ENCODE measurements around the gene SUSD2.
"Not testable (repeated sequence)": the region's sequence is repeated elsewhere in the genome, so short reads cannot be mapped to it uniquely, and the experiment has no call there.

Gene SUSD2

GRCh38 chr22:24205438-24206195, 24.3 kb downstream of the SUSD2 start:
- H3K27me3 Mint-ChIP-seq: no peaks in the 10 kb centered on the region
- H3K4me1 Mint-ChIP-seq (ENCODE audit: low read depth): peaks cover 15% of the 10 kb centered on the region
- no peaks in the 10 kb centered on the region for H3K9me3 Mint-ChIP-seq
- H3K4me3 Mint-ChIP-seq: no peak overlapping the region
- no peak overlapping the region for H3K27ac Mint-ChIP-seq
- H3K36me3 Mint-ChIP-seq (ENCODE audit: low read depth): no peaks in the 10 kb centered on the region
- no peak for DNase-seq

GRCh38 chr22:24206460-24207263, 25.4 kb downstream of the SUSD2 start:
- not testable (repeated sequence) for H3K4me3 Mint-ChIP-seq; DNase-seq; H3K36me3 Mint-ChIP-seq (ENCODE audit: low read depth); H3K27ac Mint-ChIP-seq; H3K9me3 Mint-ChIP-seq; H3K27me3 Mint-ChIP-seq
- H3K4me1 Mint-ChIP-seq (ENCODE audit: low read depth): peaks cover 15% of the 10 kb centered on the region

DNA sequence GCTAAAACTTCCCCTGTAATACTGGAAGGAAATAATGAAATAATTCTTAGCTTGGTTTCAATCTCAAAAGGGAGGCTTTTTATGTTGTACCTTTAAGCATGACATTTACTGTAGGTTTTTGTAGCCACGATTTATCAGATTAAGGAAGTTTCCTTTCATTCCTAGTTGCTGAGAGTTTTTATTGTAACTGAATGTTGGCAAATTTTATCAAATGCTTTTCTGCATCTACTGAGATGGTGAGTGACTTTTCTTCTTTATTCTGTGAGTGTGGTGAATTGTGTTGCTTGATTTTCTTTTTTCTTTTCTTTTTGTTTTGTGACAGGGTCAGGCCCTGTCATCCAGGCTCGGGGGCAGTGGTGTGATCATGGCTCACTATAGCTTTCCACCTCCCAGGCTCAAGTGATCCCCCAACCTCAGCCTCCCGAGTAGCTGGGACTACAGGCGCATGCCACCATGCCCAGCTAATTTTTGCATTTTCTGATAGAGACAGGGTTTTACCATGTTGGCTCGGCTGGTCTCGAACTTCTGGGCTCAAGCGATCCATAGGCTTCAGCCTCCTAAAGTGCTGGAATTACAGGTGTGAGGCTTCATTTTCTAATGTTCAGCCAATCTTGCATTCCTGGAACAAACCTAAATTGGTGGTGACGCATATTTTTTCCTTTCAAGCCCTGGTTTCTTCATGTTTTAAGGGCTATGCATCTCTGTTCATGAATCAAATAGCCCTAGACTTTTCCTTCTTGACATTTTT, 26.2 kb downstream of the SUSD2 start:
- Mint-ChIP-seq H3K27me3 (no peaks in the 10 kb centered on the region), H3K27ac (peak overlapping the region; percentile 35), H3K4me3 (no peak overlapping the region), H3K4me1 (ENCODE audit: low read depth) (peaks cover 15% of the 10 kb centered on the region), H3K9me3 (no peaks in the 10 kb centered on the region), H3K36me3 (ENCODE audit: low read depth) (no peaks in the 10 kb centered on the region)
- DNase-seq: no peak

DNA sequence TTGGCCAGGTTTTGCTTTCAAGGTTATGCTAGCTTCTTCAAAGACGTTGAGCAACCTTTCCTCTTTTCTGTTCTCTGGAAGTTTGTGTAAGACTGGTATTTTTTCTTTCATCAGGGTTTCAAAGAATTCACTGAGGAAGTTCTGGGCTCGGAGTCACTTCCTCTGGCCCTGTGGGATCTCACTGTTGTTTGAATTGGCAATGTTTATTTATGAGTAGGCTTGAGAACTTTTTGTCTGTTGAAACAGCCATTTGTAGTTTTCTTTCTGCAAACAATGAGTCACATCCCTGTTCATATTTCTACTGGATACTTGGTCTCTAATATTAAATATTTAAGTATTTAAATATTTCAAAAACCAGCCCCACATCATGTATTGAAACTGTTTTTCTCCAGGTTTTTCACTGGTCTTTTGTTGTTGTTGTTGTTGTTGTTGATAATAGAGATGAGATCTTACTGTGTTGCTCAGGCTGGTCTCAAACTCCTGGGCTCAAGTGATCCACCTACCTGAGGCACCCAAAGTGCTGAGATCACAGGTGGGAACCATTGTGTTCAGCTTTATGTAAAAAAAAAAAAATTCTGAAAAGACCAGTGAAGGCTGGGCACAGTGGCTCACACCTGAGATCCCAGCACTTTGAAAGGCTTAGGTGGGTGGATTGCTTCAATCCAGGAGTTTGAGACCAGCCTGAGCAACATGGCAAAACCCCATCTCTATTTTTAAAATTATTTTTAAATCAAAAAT, 26.9 kb downstream of the SUSD2 start:
- H3K9me3 Mint-ChIP-seq: no peaks in the 10 kb centered on the region
- DNase-seq: no peak
- peaks cover 15% of the 10 kb centered on the region for H3K4me1 Mint-ChIP-seq (ENCODE audit: low read depth)
- no peaks in the 10 kb centered on the region for H3K36me3 Mint-ChIP-seq (ENCODE audit: low read depth)
- H3K27ac Mint-ChIP-seq: peak overlapping the region; percentile 35
- H3K27me3 Mint-ChIP-seq: no peaks in the 10 kb centered on the region
- H3K4me3 Mint-ChIP-seq: no peak overlapping the region

- Mint-ChIP-seq H3K27ac (no peak overlapping the region), H3K36me3 (ENCODE audit: low read depth) (no peaks in the 10 kb centered on the region), H3K9me3 (no peaks in the 10 kb centered on the region), H3K4me3 (no peak overlapping the region), H3K4me1 (ENCODE audit: low read depth) (peaks cover 15% of the 10 kb centered on the region), H3K27me3 (no peaks in the 10 kb centered on the region)
- no peak for DNase-seq
Measured at GRCh38 chr22:24209016-24209415, 27.7 kb downstream of the SUSD2 start.

GRCh38 chr22:24209687-24210086, 28.4 kb downstream of the SUSD2 start:
- Mint-ChIP-seq H3K4me3 (no peak overlapping the region), H3K36me3 (ENCODE audit: low read depth) (no peaks in the 10 kb centered on the region), H3K4me1 (ENCODE audit: low read depth) (peaks cover 15% of the 10 kb centered on the region), H3K27ac (no peak overlapping the region), H3K9me3 (no peaks in the 10 kb centered on the region), H3K27me3 (no peaks in the 10 kb centered on the region)
- DNase-seq: no peak

GRCh38 chr22:24210409-24210808, 29.1 kb downstream of the SUSD2 start:
- not testable (repeated sequence) for H3K9me3 Mint-ChIP-seq; H3K27me3 Mint-ChIP-seq; H3K27ac Mint-ChIP-seq; H3K36me3 Mint-ChIP-seq (ENCODE audit: low read depth); DNase-seq; H3K4me3 Mint-ChIP-seq
- H3K4me1 Mint-ChIP-seq (ENCODE audit: low read depth): peaks cover 15% of the 10 kb centered on the region

DNA sequence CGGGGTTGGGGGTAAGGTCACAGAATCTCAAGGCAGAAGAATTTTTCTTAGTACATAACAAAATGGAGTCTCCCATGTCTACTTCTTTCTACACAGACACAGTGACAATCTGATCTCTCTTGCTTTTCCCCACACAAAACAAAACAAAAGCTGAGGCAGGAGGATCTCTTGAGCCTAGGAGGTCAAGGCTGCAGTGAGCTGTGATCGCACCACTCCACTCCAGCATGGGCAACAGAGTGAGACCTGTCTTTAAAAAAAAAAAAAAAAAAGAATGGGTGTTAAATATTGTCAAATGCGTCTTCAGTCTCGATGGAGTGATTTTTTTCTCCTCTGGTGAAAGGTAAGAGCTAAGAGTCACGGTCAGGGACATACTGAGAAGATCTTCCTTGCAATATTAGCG, 30.4 kb downstream of the SUSD2 start:
- DNase-seq; H3K4me3 Mint-ChIP-seq; H3K27ac Mint-ChIP-seq; H3K36me3 Mint-ChIP-seq (ENCODE audit: low read depth); H3K27me3 Mint-ChIP-seq; H3K9me3 Mint-ChIP-seq: not testable (repeated sequence)
- peaks cover 21% of the 10 kb centered on the region for H3K4me1 Mint-ChIP-seq (ENCODE audit: low read depth)

DNA sequence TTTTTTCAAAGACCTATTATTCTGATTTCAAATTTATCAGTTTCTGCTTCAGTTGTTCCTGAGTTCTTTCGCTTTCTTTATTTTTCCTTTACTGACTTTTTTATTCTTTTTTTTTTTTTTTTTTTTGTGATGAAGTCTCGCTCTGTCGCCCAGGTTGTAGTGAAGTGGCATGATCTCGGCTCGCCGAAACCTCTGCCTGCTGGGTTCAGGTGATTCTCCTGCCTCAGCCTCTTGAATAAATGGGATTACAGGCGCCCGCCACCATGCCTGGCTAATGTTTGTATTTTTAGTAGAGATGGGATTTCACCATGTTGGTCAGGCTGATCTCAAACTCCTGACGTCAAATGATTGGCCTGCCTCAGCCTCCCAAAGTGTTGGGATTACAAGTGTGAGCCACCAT, 31.8 kb downstream of the SUSD2 start:
- H3K4me3 Mint-ChIP-seq; H3K27me3 Mint-ChIP-seq; H3K9me3 Mint-ChIP-seq; H3K27ac Mint-ChIP-seq; H3K4me1 Mint-ChIP-seq (ENCODE audit: low read depth); DNase-seq; H3K36me3 Mint-ChIP-seq (ENCODE audit: low read depth): not testable (repeated sequence)

GRCh38 chr22:24214467-24215285, 33.4 kb downstream of the SUSD2 start:
- H3K4me1 Mint-ChIP-seq (ENCODE audit: low read depth): peaks cover 6% of the 10 kb centered on the region
- no peak overlapping the region for H3K27ac Mint-ChIP-seq
- DNase-seq: no peak
- H3K4me3 Mint-ChIP-seq: no peak overlapping the region
- no peaks in the 10 kb centered on the region for H3K36me3 Mint-ChIP-seq (ENCODE audit: low read depth)
- H3K9me3 Mint-ChIP-seq: no peaks in the 10 kb centered on the region
- no peaks in the 10 kb centered on the region for H3K27me3 Mint-ChIP-seq

GRCh38 chr22:24216541-24217209, 35.4 kb downstream of the SUSD2 start:
- H3K27me3 Mint-ChIP-seq: no peaks in the 10 kb centered on the region
- no peak for DNase-seq
- no peak overlapping the region for H3K27ac Mint-ChIP-seq
- no peaks in the 10 kb centered on the region for H3K9me3 Mint-ChIP-seq
- H3K36me3 Mint-ChIP-seq (ENCODE audit: low read depth): no peaks in the 10 kb centered on the region
- H3K4me1 Mint-ChIP-seq (ENCODE audit: low read depth): peaks cover 6% of the 10 kb centered on the region
- no peak overlapping the region for H3K4me3 Mint-ChIP-seq

DNA sequence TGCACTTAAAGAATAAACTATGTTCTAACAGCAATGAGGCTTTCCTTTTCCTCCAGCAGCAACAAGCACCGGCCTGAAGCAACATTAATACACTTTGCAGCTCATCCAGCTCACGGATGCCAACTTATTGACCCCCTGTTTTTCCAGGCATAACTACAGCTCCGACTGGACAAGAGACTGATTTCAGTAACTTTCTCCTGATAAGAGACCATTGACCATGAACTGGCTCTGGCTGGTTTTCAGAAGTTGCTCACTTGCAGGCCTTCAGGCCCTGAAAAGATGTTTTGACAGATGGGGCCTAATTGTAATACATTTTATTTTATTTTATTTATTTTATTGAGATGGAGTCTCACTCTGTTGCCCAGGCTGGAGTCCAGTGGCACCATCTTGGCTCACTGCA, 36.1 kb downstream of the SUSD2 start:
- no peak overlapping the region for H3K4me3 Mint-ChIP-seq
- no peak overlapping the region for H3K27ac Mint-ChIP-seq
- no peaks in the 10 kb centered on the region for H3K36me3 Mint-ChIP-seq (ENCODE audit: low read depth)
- DNase-seq: no peak
- H3K9me3 Mint-ChIP-seq: no peaks in the 10 kb centered on the region
- H3K4me1 Mint-ChIP-seq (ENCODE audit: low read depth): peaks cover 6% of the 10 kb centered on the region
- no peaks in the 10 kb centered on the region for H3K27me3 Mint-ChIP-seq

DNA sequence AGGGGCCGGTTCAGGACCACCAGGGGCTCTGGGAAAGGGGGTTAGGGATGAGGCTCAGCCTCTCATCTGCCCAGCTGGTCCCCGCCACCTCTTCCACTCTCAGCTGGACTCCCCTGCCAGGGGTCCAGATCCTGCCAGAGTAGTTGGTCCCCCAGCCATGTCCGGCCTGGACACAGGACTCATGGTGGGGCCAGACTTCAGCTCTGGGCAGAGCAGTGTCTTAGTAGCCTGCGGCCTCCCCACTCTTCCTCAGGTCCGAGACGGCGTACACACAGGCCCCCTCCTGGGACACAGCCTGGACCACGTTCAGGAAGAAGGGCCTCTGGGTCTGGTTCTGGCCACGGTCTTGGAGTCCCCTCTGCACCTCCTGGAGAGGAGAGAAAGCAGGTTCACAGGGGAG, 38.5 kb downstream of the SUSD2 start:
- H3K27me3 Mint-ChIP-seq: no peaks in the 10 kb centered on the region
- no peak for DNase-seq

More for the DNA sequence above, 38.5 kb downstream of the SUSD2 start:
- H3K9me3 Mint-ChIP-seq: peaks cover 2% of the 10 kb centered on the region
- no peak overlapping the region for H3K4me3 Mint-ChIP-seq
- H3K4me1 Mint-ChIP-seq (ENCODE audit: low read depth): peaks cover 6% of the 10 kb centered on the region
- no peaks in the 10 kb centered on the region for H3K36me3 Mint-ChIP-seq (ENCODE audit: low read depth)
- H3K27ac Mint-ChIP-seq: no peak overlapping the region
